Measurements from ENCODE around the gene COMTD1. TPM values are rescaled to one million over a fixed set of nuclear protein-coding genes. Genes with fewer than 3 reads are reported as not detected.

Gene COMTD1
- total and polyA plus RNA-seq, 4 experiments from 2014 or later = 12.7 to 22.3 (median 18.9) TPM

- Mint-ChIP-seq H3K36me3 (no peaks in the 10 kb centered on the region), H3K4me1 (peaks cover 0 to 2% (median 0%) of the 10 kb centered on the region in 4 donors), H3K27ac (no peak overlapping the region), H3K4me3 (no peak overlapping the region), H3K9me3 (peaks cover 0 to 2% (median 0%) of the 10 kb centered on the region in 8 donors), H3K27me3 (peaks cover 2 to 5% of the 10 kb centered on the region in 2 donors)
- H3K36me3 ChIP-seq (ENCODE audit: insufficient read depth, low read length) = no peaks in the 10 kb centered on the region
- intact Hi-C loops (cut with micrococcal nuclease) = no loop called here
- no peak for DNase-seq
- ChIA-PET CTCF (ENCODE audit: partially characterized antibody) (no interaction called here), POLR2A (ENCODE audit: partially characterized antibody) (no interaction called here)
- no peak overlapping the region for H3K27ac ChIP-seq (ENCODE audit: low read depth, low read length)
- H3K9me3 ChIP-seq (ENCODE audit: control insufficient read depth in 1 of 2, low read length in 2 of 2) = no peaks in the 10 kb centered on the region
- H3K4me1 ChIP-seq (ENCODE audit: insufficient read depth, low read length) = no peaks in the 10 kb centered on the region
- no peaks in the 10 kb centered on the region for H3K27me3 ChIP-seq (ENCODE audit: insufficient read depth, low read length)
- no peak overlapping the region for H3K4me3 ChIP-seq (ENCODE audit: low read length in 2 of 2)
Observed at GRCh38 chr10:75272896-75273295, 37.1 kb upstream of the COMTD1 start.

- no peaks in the 10 kb centered on the region for H3K27me3 ChIP-seq (ENCODE audit: insufficient read depth, low read length)
- no peaks in the 10 kb centered on the region for H3K36me3 ChIP-seq (ENCODE audit: insufficient read depth, low read length)
- Mint-ChIP-seq H3K27ac (no peak overlapping the region), H3K9me3 (peaks cover 0 to 2% (median 0%) of the 10 kb centered on the region in 8 donors), H3K4me3 (no peak overlapping the region), H3K27me3 (peaks cover 2 to 5% of the 10 kb centered on the region in 2 donors), H3K36me3 (no peaks in the 10 kb centered on the region), H3K4me1 (peaks cover 0 to 2% (median 0%) of the 10 kb centered on the region in 4 donors)
- H3K27ac ChIP-seq (ENCODE audit: low read depth, low read length) = no peak overlapping the region
- no peak for DNase-seq
- intact Hi-C loops (cut with micrococcal nuclease) = no loop called here
- H3K4me1 ChIP-seq (ENCODE audit: insufficient read depth, low read length) = no peaks in the 10 kb centered on the region
- ChIA-PET CTCF (ENCODE audit: partially characterized antibody) (no interaction called here), POLR2A (ENCODE audit: partially characterized antibody) (no interaction called here)
- no peaks in the 10 kb centered on the region for H3K9me3 ChIP-seq (ENCODE audit: control insufficient read depth in 1 of 2, low read length in 2 of 2)
- no peak overlapping the region for H3K4me3 ChIP-seq (ENCODE audit: low read length in 2 of 2)
Observed at GRCh38 chr10:75272094-75272493, 36.3 kb upstream of the COMTD1 start.

- intact Hi-C loops (cut with micrococcal nuclease) = no loop called here
- no peak for DNase-seq
- no peaks in the 10 kb centered on the region for H3K27me3 ChIP-seq (ENCODE audit: insufficient read depth, low read length)
- no peaks in the 10 kb centered on the region for H3K36me3 ChIP-seq (ENCODE audit: insufficient read depth, low read length)
- no peaks in the 10 kb centered on the region for H3K9me3 Mint-ChIP-seq
- CTCF ChIA-PET (ENCODE audit: partially characterized antibody) = no interaction called here
- peaks cover 0 to 2% (median 0%) of the 10 kb centered on the region in 4 donors for H3K4me1 Mint-ChIP-seq
- POLR2A ChIA-PET (ENCODE audit: partially characterized antibody) = no interaction called here
- no peaks in the 10 kb centered on the region for H3K4me1 ChIP-seq (ENCODE audit: insufficient read depth, low read length)
- no peak overlapping the region for H3K27ac Mint-ChIP-seq
- H3K9me3 ChIP-seq (ENCODE audit: control insufficient read depth in 1 of 2, low read length in 2 of 2) = no peaks in the 10 kb centered on the region
- H3K4me3 Mint-ChIP-seq = no peak overlapping the region
- no peak overlapping the region for H3K4me3 ChIP-seq (ENCODE audit: low read length in 2 of 2)
- peaks cover 0 to 2% of the 10 kb centered on the region in 2 donors for H3K27me3 Mint-ChIP-seq
- no peaks in the 10 kb centered on the region for H3K36me3 Mint-ChIP-seq
- no peak overlapping the region for H3K27ac ChIP-seq (ENCODE audit: low read depth, low read length)
Observed at GRCh38 chr10:75269605-75270004, 33.8 kb upstream of the COMTD1 start.

- intact Hi-C loops (cut with micrococcal nuclease) = no loop called here
- Histone ChIP-seq H3K4me1 (ENCODE audit: insufficient read depth, low read length) (no peaks in the 10 kb centered on the region), H3K36me3 (ENCODE audit: insufficient read depth, low read length) (no peaks in the 10 kb centered on the region), H3K4me3 (ENCODE audit: low read length in 2 of 2) (no peak overlapping the region), H3K27me3 (ENCODE audit: insufficient read depth, low read length) (no peaks in the 10 kb centered on the region), H3K9me3 (ENCODE audit: control insufficient read depth in 1 of 2, low read length in 2 of 2) (no peaks in the 10 kb centered on the region), H3K27ac (ENCODE audit: low read depth, low read length) (no peak overlapping the region)
- H3K4me1 Mint-ChIP-seq = peaks cover 0 to 2% (median 0%) of the 10 kb centered on the region in 4 donors
- H3K36me3 Mint-ChIP-seq = no peaks in the 10 kb centered on the region
- CTCF ChIA-PET (ENCODE audit: partially characterized antibody) = no interaction called here
- POLR2A ChIA-PET (ENCODE audit: partially characterized antibody) = no interaction called here
- H3K9me3 Mint-ChIP-seq = no peaks in the 10 kb centered on the region
- peak overlapping the region in 1 of 7 donors; percentile 19 for H3K27ac Mint-ChIP-seq
- DNase-seq = no peak
- H3K27me3 Mint-ChIP-seq = peaks cover 0 to 2% of the 10 kb centered on the region in 2 donors
- H3K4me3 Mint-ChIP-seq = no peak overlapping the region
Observed at GRCh38 chr10:75266945-75267344, 31.2 kb upstream of the COMTD1 start.

DNA sequence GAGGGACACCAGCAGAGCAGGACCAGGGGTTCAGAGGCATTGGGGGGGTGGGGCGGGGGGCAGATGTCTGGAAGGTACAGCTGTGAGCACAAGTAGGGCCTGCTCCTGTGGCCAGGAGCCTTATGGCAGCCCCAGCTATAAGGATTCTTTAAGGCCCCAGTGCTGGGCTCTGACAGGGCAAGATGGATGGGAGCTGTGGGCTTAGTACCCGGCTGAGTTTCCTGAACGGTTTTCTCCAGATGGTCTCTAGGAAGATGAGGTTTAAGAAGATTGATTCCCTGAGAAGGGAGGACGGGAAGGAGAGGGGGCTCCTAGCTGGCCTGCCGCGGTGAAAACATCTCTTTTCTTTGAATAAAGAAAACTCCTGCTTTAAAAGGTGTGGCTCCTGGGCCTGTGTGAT, 30.1 kb upstream of the COMTD1 start:
- H3K36me3 ChIP-seq (ENCODE audit: insufficient read depth, low read length) = no peaks in the 10 kb centered on the region
- no peaks in the 10 kb centered on the region for H3K9me3 Mint-ChIP-seq
- H3K36me3 Mint-ChIP-seq = no peaks in the 10 kb centered on the region
- intact Hi-C loops (cut with micrococcal nuclease) = no loop called here
- DNase-seq = no peak
- ChIA-PET CTCF (ENCODE audit: partially characterized antibody) (no interaction called here), POLR2A (ENCODE audit: partially characterized antibody) (no interaction called here)
- H3K27ac Mint-ChIP-seq = no peak overlapping the region
- no peaks in the 10 kb centered on the region for H3K4me1 ChIP-seq (ENCODE audit: insufficient read depth, low read length)
- peaks cover 0 to 2% (median 0%) of the 10 kb centered on the region in 4 donors for H3K4me1 Mint-ChIP-seq
- H3K27me3 Mint-ChIP-seq = peaks cover 0 to 2% of the 10 kb centered on the region in 2 donors
- H3K27me3 ChIP-seq (ENCODE audit: insufficient read depth, low read length) = no peaks in the 10 kb centered on the region
- no peak overlapping the region for H3K27ac ChIP-seq (ENCODE audit: low read depth, low read length)
- H3K4me3 ChIP-seq (ENCODE audit: low read length in 2 of 2) = no peak overlapping the region
- H3K4me3 Mint-ChIP-seq = no peak overlapping the region
- no peaks in the 10 kb centered on the region for H3K9me3 ChIP-seq (ENCODE audit: control insufficient read depth in 1 of 2, low read length in 2 of 2)

GRCh38 chr10:75263806-75264205, 28.0 kb upstream of the COMTD1 start:
- no peaks in the 10 kb centered on the region for H3K27me3 ChIP-seq (ENCODE audit: insufficient read depth, low read length)
- no peak overlapping the region for H3K4me3 Mint-ChIP-seq
- H3K27ac Mint-ChIP-seq = no peak overlapping the region
- H3K36me3 Mint-ChIP-seq = no peaks in the 10 kb centered on the region
- peaks cover 0 to 2% of the 10 kb centered on the region in 2 donors for H3K27me3 Mint-ChIP-seq
- no peaks in the 10 kb centered on the region for H3K4me1 ChIP-seq (ENCODE audit: insufficient read depth, low read length)
- H3K4me3 ChIP-seq (ENCODE audit: low read length in 2 of 2) = no peak overlapping the region
- H3K27ac ChIP-seq (ENCODE audit: low read depth, low read length) = no peak overlapping the region
- intact Hi-C loops (cut with micrococcal nuclease) = no loop called here
- DNase-seq = no peak
- ChIA-PET POLR2A (ENCODE audit: partially characterized antibody) (no interaction called here), CTCF (ENCODE audit: partially characterized antibody) (no interaction called here)
- no peaks in the 10 kb centered on the region for H3K4me1 Mint-ChIP-seq
- H3K9me3 Mint-ChIP-seq = peaks cover 0 to 4% (median 1%) of the 10 kb centered on the region in 8 donors
- no peaks in the 10 kb centered on the region for H3K9me3 ChIP-seq (ENCODE audit: control insufficient read depth in 1 of 2, low read length in 2 of 2)
- no peaks in the 10 kb centered on the region for H3K36me3 ChIP-seq (ENCODE audit: insufficient read depth, low read length)

GRCh38 chr10:75261813-75262705, 26.3 kb upstream of the COMTD1 start:
- H3K27ac ChIP-seq (ENCODE audit: low read depth, low read length) = no peak overlapping the region
- no peaks in the 10 kb centered on the region for H3K4me1 ChIP-seq (ENCODE audit: insufficient read depth, low read length)
- intact Hi-C loops (cut with micrococcal nuclease) = no loop called here
- peaks cover 0 to 2% of the 10 kb centered on the region in 2 donors for H3K27me3 Mint-ChIP-seq
- H3K27ac Mint-ChIP-seq = no peak overlapping the region
- no peaks in the 10 kb centered on the region for H3K4me1 Mint-ChIP-seq
- POLR2A ChIA-PET (ENCODE audit: partially characterized antibody) = interaction anchor here (0.6 kb wide), 1 partner anchor 192 kb away, joined by 4 read pairs; no protein-coding TSS in a partner anchor
- H3K4me3 Mint-ChIP-seq = no peak overlapping the region
- CTCF ChIA-PET (ENCODE audit: partially characterized antibody) = no interaction called here
- H3K9me3 Mint-ChIP-seq = peaks cover 0 to 4% (median 1%) of the 10 kb centered on the region in 8 donors
- H3K27me3 ChIP-seq (ENCODE audit: insufficient read depth, low read length) = no peaks in the 10 kb centered on the region
- H3K36me3 ChIP-seq (ENCODE audit: insufficient read depth, low read length) = no peaks in the 10 kb centered on the region
- DNase-seq = no peak
- no peaks in the 10 kb centered on the region for H3K9me3 ChIP-seq (ENCODE audit: control insufficient read depth in 1 of 2, low read length in 2 of 2)
- H3K4me3 ChIP-seq (ENCODE audit: low read length in 2 of 2) = no peak overlapping the region
- H3K36me3 Mint-ChIP-seq = no peaks in the 10 kb centered on the region

Data from CD4-positive, alpha-beta memory T cell (primary cell).